ENCODE measurements around the gene ARHGEF25.

Gene ARHGEF25

GRCh38 chr12:57577981-57578758, 33.1 kb upstream of the ARHGEF25 start:
- TF ChIP-seq CTCF (IDR thresholded peaks at IDR 0.05; ENCODE audit: insufficient read depth, low read length, poor library complexity, severe bottlenecking) (no peak), EZH2phosphoT487 (conservative IDR thresholded peaks at IDR 0.05; ENCODE audit: low read length) (no peak)
- Histone ChIP-seq H3K9ac (ENCODE audit: low read length) (no peak overlapping the region), H2AFZ (ENCODE audit: low read depth, low read length, severe bottlenecking) (no peak overlapping the region), H3F3A (ENCODE audit: insufficient read depth) (no peaks in the 10 kb centered on the region), H3K79me2 (ENCODE audit: insufficient read depth, low read length) (no peaks in the 10 kb centered on the region), H3K9me3 (ENCODE audit: insufficient read depth, low read length) (no peaks in the 10 kb centered on the region), H3K4me3 (ENCODE audit: insufficient read depth, low read length, poor library complexity, severe bottlenecking) (no peak overlapping the region), H4K20me1 (ENCODE audit: low read depth, low read length) (no peaks in the 10 kb centered on the region), H3K27ac (ENCODE audit: low read depth, low read length) (no peak overlapping the region), H3K9me2 (replicated peaks; ENCODE audit: insufficient read depth, low read length) (no peaks in the 10 kb centered on the region), H3K36me3 (ENCODE audit: low read length) (no peaks in the 10 kb centered on the region), H3K27me3 (ENCODE audit: low read length) (no peaks in the 10 kb centered on the region), H3K4me2 (ENCODE audit: low read depth, low read length, poor library complexity, severe bottlenecking) (no peak overlapping the region)

DNA sequence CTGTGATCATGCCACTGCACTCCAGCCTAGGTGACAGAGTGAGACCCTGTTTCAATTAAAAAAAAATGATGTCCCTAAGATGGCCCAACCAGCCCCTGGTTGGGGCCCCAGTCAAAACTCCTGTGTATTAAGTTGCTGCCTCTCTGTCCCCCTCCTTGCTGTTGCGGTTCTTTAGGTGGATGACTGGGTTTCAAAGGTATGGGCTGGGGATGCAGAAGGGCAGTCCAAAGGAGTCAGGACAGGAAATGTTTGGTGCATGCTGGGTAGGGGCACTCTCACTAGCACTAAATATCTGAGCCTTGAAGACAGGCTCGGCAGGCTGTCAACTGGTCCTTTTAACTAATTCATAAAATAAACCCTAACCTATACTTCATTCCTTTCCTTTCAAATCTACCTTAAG, 32.2 kb upstream of the ARHGEF25 start:
- Histone ChIP-seq H3K9ac (ENCODE audit: low read length) (no peak overlapping the region), H3F3A (ENCODE audit: insufficient read depth) (no peaks in the 10 kb centered on the region), H3K36me3 (ENCODE audit: low read length) (no peaks in the 10 kb centered on the region), H3K9me2 (replicated peaks; ENCODE audit: insufficient read depth, low read length) (no peaks in the 10 kb centered on the region), H3K27me3 (ENCODE audit: low read length) (no peaks in the 10 kb centered on the region), H3K4me3 (ENCODE audit: insufficient read depth, low read length, poor library complexity, severe bottlenecking) (no peak overlapping the region), H2AFZ (ENCODE audit: low read depth, low read length, severe bottlenecking) (no peak overlapping the region), H3K27ac (ENCODE audit: low read depth, low read length) (no peak overlapping the region), H3K4me2 (ENCODE audit: low read depth, low read length, poor library complexity, severe bottlenecking) (no peak overlapping the region), H3K79me2 (ENCODE audit: insufficient read depth, low read length) (no peaks in the 10 kb centered on the region), H3K9me3 (ENCODE audit: insufficient read depth, low read length) (no peaks in the 10 kb centered on the region), H4K20me1 (ENCODE audit: low read depth, low read length) (no peaks in the 10 kb centered on the region)
- TF ChIP-seq CTCF (IDR thresholded peaks at IDR 0.05; ENCODE audit: insufficient read depth, low read length, poor library complexity, severe bottlenecking) (no peak), EZH2phosphoT487 (conservative IDR thresholded peaks at IDR 0.05; ENCODE audit: low read length) (no peak)

DNA sequence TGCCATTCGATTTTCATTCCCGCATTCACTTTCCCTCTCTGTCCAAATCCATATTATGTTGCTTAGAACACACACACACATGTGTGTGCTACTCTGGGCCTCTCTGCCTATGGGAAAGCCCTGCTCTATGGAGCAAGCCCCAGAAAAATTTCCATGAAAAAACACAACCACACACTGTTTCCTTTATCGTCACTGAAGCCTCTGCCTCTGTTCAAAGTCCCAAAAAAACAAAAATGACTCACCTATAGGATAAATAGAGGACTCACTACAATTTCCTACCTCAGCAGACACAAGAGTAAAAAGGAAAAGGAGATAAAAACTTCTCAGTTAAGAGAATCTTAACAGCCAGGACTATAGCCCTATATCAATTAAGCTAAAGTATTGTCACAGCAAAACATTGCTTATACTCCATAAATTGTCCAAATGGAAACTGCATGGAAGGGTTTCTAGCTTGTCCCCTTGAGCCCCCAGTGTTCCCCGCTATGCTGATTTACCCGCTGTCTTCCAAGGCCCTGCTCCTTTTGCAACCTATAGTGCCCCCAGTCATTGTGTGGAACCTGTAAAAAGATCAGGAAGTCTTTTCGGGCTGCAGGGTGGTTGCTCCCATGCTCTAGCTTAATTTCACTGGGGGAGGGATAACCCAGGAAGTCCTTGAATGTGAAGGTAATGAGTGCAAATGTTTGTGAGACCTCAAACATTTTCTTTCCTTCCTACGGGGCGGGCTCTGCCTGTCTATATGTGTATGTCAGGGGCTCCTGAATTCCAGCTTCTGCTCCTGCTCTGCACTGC, 31.4 kb upstream of the ARHGEF25 start:
- H3K9ac ChIP-seq (ENCODE audit: low read length) = no peak overlapping the region
- H3K9me3 ChIP-seq (ENCODE audit: insufficient read depth, low read length) = no peaks in the 10 kb centered on the region
- no peak for TF ChIP-seq CTCF (IDR thresholded peaks at IDR 0.05; ENCODE audit: insufficient read depth, low read length, poor library complexity, severe bottlenecking)
- H3K4me3 ChIP-seq (ENCODE audit: insufficient read depth, low read length, poor library complexity, severe bottlenecking) = no peak overlapping the region
- no peaks in the 10 kb centered on the region for H3K27me3 ChIP-seq (ENCODE audit: low read length)
- no peaks in the 10 kb centered on the region for H3F3A ChIP-seq (ENCODE audit: insufficient read depth)
- no peaks in the 10 kb centered on the region for H3K79me2 ChIP-seq (ENCODE audit: insufficient read depth, low read length)
- H3K4me2 ChIP-seq (ENCODE audit: low read depth, low read length, poor library complexity, severe bottlenecking) = no peak overlapping the region
- H3K27ac ChIP-seq (ENCODE audit: low read depth, low read length) = no peak overlapping the region
- no peaks in the 10 kb centered on the region for H3K9me2 ChIP-seq (replicated peaks; ENCODE audit: insufficient read depth, low read length)
- no peaks in the 10 kb centered on the region for H3K36me3 ChIP-seq (ENCODE audit: low read length)
- no peaks in the 10 kb centered on the region for H4K20me1 ChIP-seq (ENCODE audit: low read depth, low read length)
- no peak overlapping the region for H2AFZ ChIP-seq (ENCODE audit: low read depth, low read length, severe bottlenecking)
